Caco-2 (cell line): ENCODE data around the gene WWOX. TPM values are rescaled to one million over a fixed set of nuclear protein-coding genes. Genes with fewer than 3 reads are reported as not detected.

Experiments
- BruUV-seq: library from RNA; stranded (reverse); fragments of 400-500 nt; replicated peaks from 2 replicates; lab custom pipeline; 2021; lab: Mats Ljungman, UMichigan
- CTCF ChIA-PET: fragments of 300-600 bp; sonication (Branson Sonifier 250); formaldehyde crosslinking; loops from one replicate; lab custom pipeline; 2022; ENCODE audit warnings: antibody characterized with exemption; lab: Charles Lee
- POLR2A ChIA-PET: fragments of 300-600 bp; sonication (Branson Sonifier 250); formaldehyde crosslinking; loops from one replicate; lab custom pipeline; 2022; ENCODE audit warnings: antibody characterized with exemption; lab: Charles Lee
- DNase-seq, 2 experiments: peaks; one replicate each; pipeline versions ENCODE4 v3.0.0 to v3.0.0-alpha.2; 2020 to 2022
- H3K27me3 ChIP-seq: replicated peaks from 2 replicates; pipeline ENCODE4 v1.6.0; 2011; ENCODE audit warnings: low read length; ENCODE audit not compliant: control insufficient read depth, insufficient read depth
- H3K36me3 ChIP-seq: 2 replicates; pipeline ENCODE4 v1.5.1; 2011; ENCODE audit warnings: low read length; ENCODE audit not compliant: control insufficient read depth, insufficient read depth
- H3K4me1 ChIP-seq: fragments of 250-450 bp; sonication (Bioruptor Pico); 2 replicates; pipeline ENCODE4 v1.5.1; 2020; ENCODE audit warnings: mild to moderate bottlenecking
- H3K4me3 ChIP-seq: 2 replicates; pipeline ENCODE4 v1.5.1; 2011; ENCODE audit warnings: low read depth, mild to moderate bottlenecking, control low read depth, low read length
- H3K9me3 ChIP-seq: fragments of 250-450 bp; sonication (Bioruptor Pico); 2 replicates; pipeline ENCODE4 v1.5.1; 2020; ENCODE audit warnings: mild to moderate bottlenecking, moderate library complexity
- H3K27ac Mint-ChIP-seq: one replicate; pipeline ENCODE4 v1.8.0; 2022; ENCODE audit warnings: mixed read lengths; ENCODE audit not compliant: unreplicated experiment
- H3K27me3 Mint-ChIP-seq: one replicate; pipeline ENCODE4 v1.8.0; 2022; ENCODE audit warnings: mixed read lengths; ENCODE audit not compliant: insufficient read depth, unreplicated experiment
- H3K36me3 Mint-ChIP-seq: one replicate; pipeline ENCODE4 v1.8.0; 2022; ENCODE audit warnings: mild to moderate bottlenecking, mixed read lengths; ENCODE audit not compliant: insufficient read depth, unreplicated experiment
- H3K4me1 Mint-ChIP-seq: one replicate; pipeline ENCODE4 v1.8.0; 2022; ENCODE audit warnings: low read depth, mixed read lengths; ENCODE audit not compliant: unreplicated experiment
- H3K4me3 Mint-ChIP-seq: one replicate; pipeline ENCODE4 v1.8.0; 2022; ENCODE audit warnings: mild to moderate bottlenecking, moderate library complexity, mixed read lengths; ENCODE audit not compliant: unreplicated experiment
- H3K9me3 Mint-ChIP-seq: one replicate; pipeline ENCODE4 v1.8.0; 2022; ENCODE audit warnings: mixed read lengths; ENCODE audit not compliant: unreplicated experiment
- CTCF ChIP-seq, 2 experiments: fragments of 200-600 bp in 1 of 2; IDR thresholded peaks; 1 replicate in 1 of 2; 2 replicates in 1 of 2; pipeline versions ENCODE4 v1.5.1 to v1.8.0; 2011 to 2022; ENCODE audit warnings: antibody characterized with exemption in 1 of 2, control low read depth in 1 of 2, inconsistent platforms in 1 of 2, low read depth in 1 of 2, low read length in 1 of 2, mild to moderate bottlenecking in 1 of 2, moderate library complexity in 1 of 2; ENCODE audit not compliant: insufficient read depth in 1 of 2, severe bottlenecking in 1 of 2, unreplicated experiment in 1 of 2
- intact Hi-C: fragments of 100-400 bp; cut with micrococcal nuclease; formaldehyde crosslinking; loops from one replicate; pipeline ENCODE4 v1.10.0; 2022; ENCODE audit not compliant: unreplicated experiment
- total RNA-seq: library from RNA; stranded (reverse); gene quantifications from 2 replicates; pipeline ENCODE4 v1.2.3, GENCODE V29; 2022

Gene WWOX
- total RNA-seq, 1 experiment from 2014 or later: 45.0 TPM

GRCh38 chr16:78209951-78210661 lies 110.7 kb downstream of the WWOX start:
- TF ChIP-seq CTCF (IDR thresholded peaks at IDR 0.05; ENCODE audit: insufficient read depth in 1 of 2, low read depth in 1 of 2, low read length in 1 of 2, severe bottlenecking in 1 of 2, unreplicated experiment in 1 of 2): no peak
- ChIA-PET POLR2A (no interaction called here), CTCF (no interaction called here)
- Mint-ChIP-seq H3K27me3 (no peaks in the 10 kb centered on the region), H3K9me3 (peaks cover 11% of the 10 kb centered on the region), H3K4me3 (no peak overlapping the region), H3K27ac (peak overlapping the region; percentile 92), H3K36me3 (peaks cover 15% of the 10 kb centered on the region), H3K4me1 (peaks cover 49% of the 10 kb centered on the region)
- Histone ChIP-seq H3K36me3 (no peaks in the 10 kb centered on the region), H3K27me3 (no peaks in the 10 kb centered on the region), H3K4me1 (peaks cover 45% of the 10 kb centered on the region), H3K4me3 (no peak overlapping the region), H3K9me3 (0 out of 2 replicates have a peak, but pooled peaks cover 3% of the 10 kb centered on the region)
- no TSS peak for BruUV-seq
- intact Hi-C loops: loop anchor here (5.0 kb wide), 1 partner anchor 78 kb away; no protein-coding TSS in a partner anchor
- DNase-seq: peak in 1 of 2 experiments; percentile 20

GRCh38 chr16:78211020-78211599 lies 111.7 kb downstream of the WWOX start:
- Histone ChIP-seq H3K4me1 (peaks cover 44% of the 10 kb centered on the region), H3K36me3 (no peaks in the 10 kb centered on the region), H3K4me3 (no peak overlapping the region), H3K9me3 (0 out of 2 replicates have a peak, but pooled peaks cover 1% of the 10 kb centered on the region), H3K27me3 (no peaks in the 10 kb centered on the region)
- Mint-ChIP-seq H3K27me3 (no peaks in the 10 kb centered on the region), H3K9me3 (peaks cover 1% of the 10 kb centered on the region), H3K4me1 (peaks cover 40% of the 10 kb centered on the region), H3K36me3 (peaks cover 15% of the 10 kb centered on the region), H3K4me3 (peak overlapping the region; percentile 46), H3K27ac (peak overlapping the region; percentile 92)
- DNase-seq: no peak
- no TSS peak for BruUV-seq
- CTCF ChIA-PET: interaction anchor here (0.6 to 1.2 kb wide), 4 partner anchors 11 to 77 kb away, joined by 4 to 6 read pairs (median 4); no protein-coding TSS in a partner anchor
- TF ChIP-seq CTCF (IDR thresholded peaks at IDR 0.05; ENCODE audit: insufficient read depth in 1 of 2, low read depth in 1 of 2, low read length in 1 of 2, severe bottlenecking in 1 of 2, unreplicated experiment in 1 of 2): no peak
- POLR2A ChIA-PET: interaction anchor here (0.6 to 1.3 kb wide), 5 partner anchors 11 to 290 kb away, joined by 3 to 7 read pairs (median 6); no protein-coding TSS in a partner anchor
- intact Hi-C loops: loop anchor here (5.0 kb wide), 1 partner anchor 79 kb away; no protein-coding TSS in a partner anchor

GRCh38 chr16:78211946-78212345 lies 112.5 kb downstream of the WWOX start:
- Histone ChIP-seq H3K27me3 (no peaks in the 10 kb centered on the region), H3K4me3 (no peak overlapping the region), H3K9me3 (no peaks in the 10 kb centered on the region), H3K36me3 (no peaks in the 10 kb centered on the region), H3K4me1 (peaks cover 35% of the 10 kb centered on the region)
- TF ChIP-seq CTCF (IDR thresholded peaks at IDR 0.05; ENCODE audit: insufficient read depth in 1 of 2, low read depth in 1 of 2, low read length in 1 of 2, severe bottlenecking in 1 of 2, unreplicated experiment in 1 of 2): no peak
- CTCF ChIA-PET: interaction anchor here (0.6 to 1.2 kb wide), 4 partner anchors 12 to 78 kb away, joined by 4 to 6 read pairs (median 4); no protein-coding TSS in a partner anchor
- intact Hi-C loops: loop anchor here (1.0 to 5.0 kb wide), 4 partner anchors 12 to 80 kb away; no protein-coding TSS in a partner anchor
- peak; percentile 88 to 89 for DNase-seq
- POLR2A ChIA-PET: interaction anchor here (0.6 to 1.3 kb wide), 5 partner anchors 12 to 289 kb away, joined by 3 to 7 read pairs (median 6); no protein-coding TSS in a partner anchor
- H3K4me3 Mint-ChIP-seq: peak overlapping the region; percentile 46
- peak overlapping the region; percentile 92 for H3K27ac Mint-ChIP-seq
- peaks cover 15% of the 10 kb centered on the region for H3K36me3 Mint-ChIP-seq
- no peaks in the 10 kb centered on the region for H3K9me3 Mint-ChIP-seq
- BruUV-seq: no TSS peak
- peaks cover 37% of the 10 kb centered on the region for H3K4me1 Mint-ChIP-seq
- no peaks in the 10 kb centered on the region for H3K27me3 Mint-ChIP-seq
